Spleen (tissue), 7 donors: ENCODE data around the gene YOD1.

Source experiments
- CTCF ChIP-seq, 11 experiments: fragments of 200-600 bp in 7 of 11; fragments of 450-650 bp in 4 of 11; sonication (generic) in 4 of 11; IDR thresholded peaks in 8 of 11; conservative IDR thresholded peaks in 3 of 11; 1 replicate in 7 of 11; 2 replicates in 4 of 11; pipeline versions ENCODE4 v1.4.0 to v1.8.0; 2016 to 2021; ENCODE audit warnings: antibody characterized with exemption in 11 of 11, inconsistent platforms in 4 of 11, mild to moderate bottlenecking in 1 of 11
- POLR2AphosphoS5 ChIP-seq, 3 donors: sonication (generic); formaldehyde crosslinking; IDR thresholded peaks; one replicate each; pipeline ENCODE4 v1.5.1; 2017; ENCODE audit warnings: antibody characterized with exemption in 3 of 3
- donor health status: DM: no; HTN: no; CAD: no; lungs with moderate emphysema.
- donor health status: DM: no; HTN: no; CAD: no.
- donor health status: DM: no; HTN: no; CAD: no.

- TF ChIP-seq CTCF (IDR thresholded peaks at IDR 0.05 in 8 of 11, conservative IDR thresholded peaks at IDR 0.05 in 3 of 11) (no peak), POLR2AphosphoS5 (IDR thresholded peaks at IDR 0.05) (no peak)
Observed at GRCh38 chr1:207078578-207079132, 27.6 kb upstream of the YOD1 start.
